ENCODE measurements around the gene DNAH17.

Gene DNAH17

DNA sequence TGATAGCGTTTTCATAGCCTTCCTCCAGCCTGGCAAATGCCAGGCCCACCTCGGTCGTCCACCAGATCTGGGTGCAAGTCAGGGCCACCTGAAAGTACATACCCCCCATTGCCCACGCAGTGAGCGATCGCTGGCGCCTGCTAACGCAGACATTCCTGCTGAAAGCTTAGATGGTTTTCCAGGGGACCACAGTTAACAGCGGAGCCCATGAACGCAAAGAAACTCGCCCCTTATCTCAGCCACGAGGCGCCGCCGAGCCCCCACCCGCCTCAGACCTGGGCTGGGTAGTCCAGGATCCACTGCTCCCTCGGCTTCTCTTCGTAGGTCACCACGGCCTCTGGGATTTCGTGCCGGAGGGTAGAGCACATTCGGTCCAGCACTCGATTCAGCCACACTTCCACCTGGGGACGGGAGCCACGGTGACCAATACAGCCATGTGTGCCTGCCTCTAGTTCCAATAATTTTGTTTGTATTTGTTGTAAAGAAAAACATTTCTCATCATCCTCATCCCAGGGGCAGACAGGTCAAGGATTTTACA is 74.5 kb downstream of the DNAH17 start:
- H3K27ac ChIP-seq (ENCODE audit: low read length) = no peak overlapping the region

DNA sequence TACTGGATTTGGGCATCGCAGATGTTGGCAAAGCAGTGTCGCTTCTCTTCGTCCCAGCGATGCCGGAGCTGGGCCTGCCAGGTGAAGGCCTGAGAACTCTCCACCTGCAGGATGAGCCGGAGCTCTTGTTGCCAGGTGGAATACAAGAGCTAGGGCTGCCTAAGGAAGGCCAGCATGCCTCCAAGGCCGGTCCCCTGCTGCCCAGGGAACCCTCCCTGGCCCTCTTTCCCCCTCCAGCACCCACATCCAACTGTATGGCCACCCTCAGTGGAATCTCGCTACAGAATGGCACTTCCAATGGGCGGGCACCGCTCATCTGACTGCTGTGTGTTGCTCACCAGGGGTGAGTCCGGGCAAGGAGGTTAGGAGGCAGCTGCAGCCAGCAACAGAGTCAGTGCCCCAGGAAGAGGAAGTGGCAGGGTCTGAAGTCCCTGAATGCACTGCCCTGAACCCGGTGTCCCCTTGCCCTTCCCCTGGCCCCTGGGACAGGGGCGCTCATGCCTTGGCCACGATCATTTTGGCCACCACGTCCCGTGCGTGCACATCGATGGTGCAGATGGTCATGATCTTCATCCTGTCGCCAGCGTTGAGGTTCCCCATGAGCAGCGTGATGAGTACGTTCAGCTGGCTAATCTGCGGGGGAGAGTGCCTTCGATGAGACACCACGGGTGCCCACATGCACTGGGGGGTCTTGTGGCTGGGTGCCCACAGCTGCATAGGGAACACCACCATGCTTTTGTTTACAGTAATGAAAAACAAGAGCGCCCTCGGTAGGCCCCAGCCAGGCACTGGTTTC is 75.8 kb downstream of the DNAH17 start:
- Histone ChIP-seq H3K9me3 (ENCODE audit: control insufficient read depth in 2 of 2, low read length in 2 of 2) (no peaks in the 10 kb centered on the region), H3K4me1 (ENCODE audit: control insufficient read depth, insufficient read depth, low read length) (peaks cover 7% of the 10 kb centered on the region), H3K36me3 (ENCODE audit: control insufficient read depth in 2 of 2, insufficient read depth in 2 of 2, low read length in 2 of 2) (no peaks in the 10 kb centered on the region), H3K27me3 (ENCODE audit: control insufficient read depth in 1 of 2, insufficient read depth in 2 of 2, low read length in 2 of 2) (no peaks in the 10 kb centered on the region), H3K4me3 (ENCODE audit: low read length in 2 of 2) (no peak overlapping the region), H3K27ac (ENCODE audit: low read length) (no peak overlapping the region), H3K9ac (ENCODE audit: low read length in 2 of 2) (no peak overlapping the region)

More for the DNA sequence above, 74.5 kb downstream of the DNAH17 start:
- Histone ChIP-seq H3K4me1 (ENCODE audit: control insufficient read depth, insufficient read depth, low read length) (no peaks in the 10 kb centered on the region), H3K4me3 (ENCODE audit: low read length in 2 of 2) (no peak overlapping the region), H3K27me3 (ENCODE audit: control insufficient read depth in 1 of 2, insufficient read depth in 2 of 2, low read length in 2 of 2) (no peaks in the 10 kb centered on the region), H3K36me3 (ENCODE audit: control insufficient read depth in 2 of 2, insufficient read depth in 2 of 2, low read length in 2 of 2) (no peaks in the 10 kb centered on the region), H3K9me3 (ENCODE audit: control insufficient read depth in 2 of 2, low read length in 2 of 2) (no peaks in the 10 kb centered on the region), H3K9ac (ENCODE audit: low read length in 2 of 2) (no peak overlapping the region)

DNA sequence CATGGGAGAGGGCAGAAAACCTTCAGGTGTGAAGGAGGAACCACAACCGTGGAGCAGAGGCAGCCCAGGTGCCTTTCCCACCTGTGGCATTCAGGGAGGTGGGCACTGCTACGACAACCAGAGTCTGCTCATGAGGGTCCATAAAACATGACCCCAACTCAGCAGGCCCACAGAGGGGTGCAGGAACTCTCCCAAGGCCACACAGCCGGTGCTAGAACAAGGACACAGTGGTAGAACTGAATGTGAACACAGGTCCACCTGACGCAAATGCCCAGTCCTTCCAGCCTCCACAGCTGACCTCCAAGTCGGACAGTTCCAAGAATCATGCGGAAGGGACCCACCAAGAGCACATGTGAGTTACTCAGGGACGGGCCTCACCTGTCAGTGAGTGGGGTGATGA is 76.4 kb downstream of the DNAH17 start:
- no peaks in the 10 kb centered on the region for H3K9me3 ChIP-seq (ENCODE audit: control insufficient read depth in 2 of 2, low read length in 2 of 2)
- no peak overlapping the region for H3K9ac ChIP-seq (ENCODE audit: low read length in 2 of 2)
- H3K4me1 ChIP-seq (ENCODE audit: control insufficient read depth, insufficient read depth, low read length) = peaks cover 7% of the 10 kb centered on the region
- no peaks in the 10 kb centered on the region for H3K27me3 ChIP-seq (ENCODE audit: control insufficient read depth in 1 of 2, insufficient read depth in 2 of 2, low read length in 2 of 2)
- no peak overlapping the region for H3K4me3 ChIP-seq (ENCODE audit: low read length in 2 of 2)
- H3K36me3 ChIP-seq (ENCODE audit: control insufficient read depth in 2 of 2, insufficient read depth in 2 of 2, low read length in 2 of 2) = no peaks in the 10 kb centered on the region
- H3K27ac ChIP-seq (ENCODE audit: low read length) = no peak overlapping the region

DNA sequence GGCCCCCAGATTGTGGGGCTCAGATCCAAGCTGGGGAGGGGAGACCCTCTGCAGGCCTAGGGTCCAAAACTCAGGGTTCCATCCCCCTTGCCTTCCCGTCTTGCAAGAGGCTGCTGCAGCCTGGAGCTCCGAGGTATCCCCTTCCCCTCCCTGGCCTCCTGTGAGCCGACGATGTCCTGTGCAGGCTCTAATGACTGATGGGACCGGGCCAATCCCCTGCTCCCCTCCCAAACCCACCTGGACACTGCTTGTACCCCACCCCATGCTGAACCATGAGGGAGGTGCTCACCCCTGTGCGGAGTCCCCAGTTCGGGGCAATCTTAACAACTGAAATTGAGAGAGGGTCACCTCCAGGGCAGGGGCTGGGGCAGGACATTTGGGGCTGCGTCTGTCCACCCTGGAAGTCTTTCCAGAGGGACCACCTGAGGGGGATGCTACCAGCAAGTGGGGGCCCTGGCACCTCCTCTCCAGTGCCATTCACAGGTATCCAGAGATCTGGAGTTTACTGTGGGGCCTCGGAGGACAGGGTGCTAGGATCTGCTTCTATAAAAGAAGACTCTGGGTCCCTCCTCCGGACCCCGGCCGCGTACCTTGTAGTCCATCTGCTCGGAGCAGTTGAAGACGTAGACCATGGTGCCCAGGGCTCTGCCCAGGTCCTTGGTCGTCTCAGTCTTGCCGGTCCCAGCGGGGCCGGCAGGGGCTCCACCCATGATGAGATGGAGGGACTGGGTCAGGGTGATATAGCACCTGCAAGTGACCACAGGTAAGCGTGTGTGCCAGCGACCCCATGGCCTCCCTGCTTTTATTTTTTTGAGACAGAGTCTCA is 77.3 kb downstream of the DNAH17 start:
- peaks cover 7% of the 10 kb centered on the region for H3K4me1 ChIP-seq (ENCODE audit: control insufficient read depth, insufficient read depth, low read length)
- no peaks in the 10 kb centered on the region for H3K36me3 ChIP-seq (ENCODE audit: control insufficient read depth in 2 of 2, insufficient read depth in 2 of 2, low read length in 2 of 2)
- H3K4me3 ChIP-seq (ENCODE audit: low read length in 2 of 2) = no peak overlapping the region
- H3K27ac ChIP-seq (ENCODE audit: low read length) = no peak overlapping the region
- H3K27me3 ChIP-seq (ENCODE audit: control insufficient read depth in 1 of 2, insufficient read depth in 2 of 2, low read length in 2 of 2) = no peaks in the 10 kb centered on the region
- no peak overlapping the region for H3K9ac ChIP-seq (ENCODE audit: low read length in 2 of 2)
- H3K9me3 ChIP-seq (ENCODE audit: control insufficient read depth in 2 of 2, low read length in 2 of 2) = no peaks in the 10 kb centered on the region

DNA sequence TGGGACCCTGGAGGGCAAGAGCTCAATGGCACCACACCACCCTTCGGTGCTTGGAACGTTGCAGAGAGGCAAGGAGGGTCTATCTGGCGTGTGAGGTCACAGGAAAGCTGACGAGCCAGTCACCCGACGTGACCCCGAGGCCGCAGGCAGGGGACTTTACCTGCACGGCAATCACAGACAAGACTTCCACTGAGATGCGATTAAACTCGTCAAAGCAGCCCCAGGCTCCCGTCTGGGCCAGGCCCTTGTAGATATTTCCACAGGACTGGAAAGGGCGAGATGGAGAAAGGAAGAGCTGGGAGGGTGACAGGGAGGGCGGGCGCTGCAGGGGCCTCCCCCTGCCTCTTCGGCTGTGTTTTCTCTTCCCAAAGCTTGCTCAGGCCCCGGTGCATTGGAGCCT is 78.3 kb downstream of the DNAH17 start:
- no peak overlapping the region for H3K27ac ChIP-seq (ENCODE audit: low read length)

DNA sequence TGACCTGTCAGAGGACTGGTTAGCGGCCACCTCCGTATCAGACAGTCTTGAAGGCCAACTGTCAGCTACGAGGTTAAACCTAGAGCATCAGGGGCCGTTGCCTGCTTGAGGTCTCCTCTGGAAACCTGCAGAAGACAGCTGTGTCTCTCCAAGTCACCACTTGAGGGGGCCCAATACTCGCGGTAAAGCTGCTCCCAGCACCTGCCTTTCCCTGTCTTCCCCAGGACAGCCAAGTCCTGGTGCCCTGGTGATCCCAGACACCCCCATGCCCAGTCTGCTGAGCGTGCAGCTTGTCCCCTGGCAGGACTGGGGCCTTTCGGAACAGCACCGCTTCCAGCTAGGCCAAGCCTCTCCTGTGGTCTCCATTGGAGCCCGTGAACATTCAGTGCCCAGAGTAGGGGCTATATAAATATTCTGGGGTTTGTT is 80.1 kb downstream of the DNAH17 start:
- H3K4me3 ChIP-seq (ENCODE audit: low read length in 2 of 2) = no peak overlapping the region
- H3K36me3 ChIP-seq (ENCODE audit: control insufficient read depth in 2 of 2, insufficient read depth in 2 of 2, low read length in 2 of 2) = no peaks in the 10 kb centered on the region
- no peaks in the 10 kb centered on the region for H3K9me3 ChIP-seq (ENCODE audit: control insufficient read depth in 2 of 2, low read length in 2 of 2)
- no peak overlapping the region for H3K27ac ChIP-seq (ENCODE audit: low read length)
- H3K4me1 ChIP-seq (ENCODE audit: control insufficient read depth, insufficient read depth, low read length) = peaks cover 7% of the 10 kb centered on the region
- no peaks in the 10 kb centered on the region for H3K27me3 ChIP-seq (ENCODE audit: control insufficient read depth in 1 of 2, insufficient read depth in 2 of 2, low read length in 2 of 2)
- no peak overlapping the region for H3K9ac ChIP-seq (ENCODE audit: low read length in 2 of 2)

More for the DNA sequence above, 78.3 kb downstream of the DNAH17 start:
- Histone ChIP-seq H3K4me3 (ENCODE audit: low read length in 2 of 2) (no peak overlapping the region), H3K9ac (ENCODE audit: low read length in 2 of 2) (no peak overlapping the region), H3K27me3 (ENCODE audit: control insufficient read depth in 1 of 2, insufficient read depth in 2 of 2, low read length in 2 of 2) (no peaks in the 10 kb centered on the region), H3K4me1 (ENCODE audit: control insufficient read depth, insufficient read depth, low read length) (peaks cover 7% of the 10 kb centered on the region), H3K9me3 (ENCODE audit: control insufficient read depth in 2 of 2, low read length in 2 of 2) (no peaks in the 10 kb centered on the region), H3K36me3 (ENCODE audit: control insufficient read depth in 2 of 2, insufficient read depth in 2 of 2, low read length in 2 of 2) (no peaks in the 10 kb centered on the region)

DNA sequence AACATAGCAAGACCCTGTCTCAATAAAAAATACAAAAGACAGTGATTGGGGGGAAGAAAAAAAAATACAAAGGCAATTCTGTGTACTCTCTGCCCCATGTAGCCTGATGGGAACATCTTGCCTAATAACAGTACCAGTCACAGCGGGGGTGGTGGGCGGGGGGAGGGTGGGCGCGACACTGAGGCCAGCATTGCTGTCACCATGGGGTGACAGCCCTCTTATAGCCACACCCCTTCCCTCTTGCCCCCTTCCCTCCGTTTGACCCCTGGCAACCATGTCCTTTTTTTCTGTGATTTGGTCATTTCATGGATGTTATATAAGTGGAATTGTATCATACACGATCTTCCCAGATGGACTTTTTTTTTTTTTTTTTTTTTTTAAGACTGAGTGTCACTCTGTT is 80.9 kb downstream of the DNAH17 start:
- Histone ChIP-seq H3K4me1 (ENCODE audit: control insufficient read depth, insufficient read depth, low read length) (peaks cover 7% of the 10 kb centered on the region), H3K9ac (ENCODE audit: low read length in 2 of 2) (no peak overlapping the region), H3K27ac (ENCODE audit: low read length) (no peak overlapping the region), H3K27me3 (ENCODE audit: control insufficient read depth in 1 of 2, insufficient read depth in 2 of 2, low read length in 2 of 2) (no peaks in the 10 kb centered on the region), H3K36me3 (ENCODE audit: control insufficient read depth in 2 of 2, insufficient read depth in 2 of 2, low read length in 2 of 2) (no peaks in the 10 kb centered on the region), H3K4me3 (ENCODE audit: low read length in 2 of 2) (no peak overlapping the region), H3K9me3 (ENCODE audit: control insufficient read depth in 2 of 2, low read length in 2 of 2) (no peaks in the 10 kb centered on the region)

DNA sequence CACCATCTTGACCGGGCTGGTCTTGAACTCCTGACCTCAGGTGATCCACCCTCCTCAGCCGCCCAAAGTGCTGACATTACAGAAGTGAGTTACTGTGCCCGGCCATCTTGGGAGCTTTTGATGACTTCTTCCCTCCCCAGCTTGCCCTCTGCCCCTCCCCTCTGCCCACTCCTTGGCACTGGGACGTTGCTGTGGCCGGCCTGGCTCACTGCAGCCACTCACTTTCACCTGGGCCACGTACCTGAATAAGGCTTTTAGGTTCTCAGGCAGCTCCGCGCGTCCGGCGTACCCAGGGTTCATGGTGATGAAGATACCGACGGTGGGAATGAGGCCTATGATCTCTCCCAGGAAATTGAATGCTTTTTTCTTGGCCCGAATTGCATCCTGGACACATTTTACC is 81.6 kb downstream of the DNAH17 start:
- H3K9me3 ChIP-seq (ENCODE audit: control insufficient read depth in 2 of 2, low read length in 2 of 2) = no peaks in the 10 kb centered on the region
- no peaks in the 10 kb centered on the region for H3K36me3 ChIP-seq (ENCODE audit: control insufficient read depth in 2 of 2, insufficient read depth in 2 of 2, low read length in 2 of 2)
- H3K4me1 ChIP-seq (ENCODE audit: control insufficient read depth, insufficient read depth, low read length) = peaks cover 7% of the 10 kb centered on the region
- no peak overlapping the region for H3K27ac ChIP-seq (ENCODE audit: low read length)
- no peak overlapping the region for H3K4me3 ChIP-seq (ENCODE audit: low read length in 2 of 2)
- no peaks in the 10 kb centered on the region for H3K27me3 ChIP-seq (ENCODE audit: control insufficient read depth in 1 of 2, insufficient read depth in 2 of 2, low read length in 2 of 2)
- H3K9ac ChIP-seq (ENCODE audit: low read length in 2 of 2) = no peak overlapping the region

DNA sequence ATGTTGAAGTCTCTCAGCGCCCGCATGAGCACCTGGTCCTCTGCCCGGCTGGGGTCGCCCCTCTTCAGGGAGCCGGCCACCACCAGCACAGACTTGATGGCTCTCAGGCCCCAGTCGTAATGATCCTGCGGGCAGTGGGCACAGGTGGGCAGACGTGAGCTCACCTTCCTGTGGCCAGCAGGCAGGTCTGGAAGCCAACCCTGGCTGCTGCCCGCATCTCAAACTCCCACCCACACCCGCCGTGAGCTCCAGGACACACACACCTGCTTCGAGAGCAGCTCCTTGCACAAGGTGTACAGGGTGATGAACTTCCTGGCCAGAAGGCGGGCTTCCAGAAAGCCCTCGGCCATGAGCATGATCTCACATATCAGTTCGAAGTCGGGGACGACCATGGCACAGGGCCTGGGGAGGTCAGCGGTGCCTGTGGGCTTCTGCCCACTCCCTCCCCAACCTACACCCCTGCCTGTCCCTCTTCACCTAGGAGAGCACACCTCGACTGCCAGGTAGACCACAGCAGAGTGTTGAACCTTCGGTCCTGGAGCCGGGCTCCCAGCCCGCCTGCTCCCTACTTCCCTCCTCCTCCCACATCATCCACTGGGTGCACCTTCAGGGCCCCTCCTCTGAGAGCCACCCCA is 82.4 kb downstream of the DNAH17 start:
- no peaks in the 10 kb centered on the region for H3K9me3 ChIP-seq (ENCODE audit: control insufficient read depth in 2 of 2, low read length in 2 of 2)
- no peak overlapping the region for H3K27ac ChIP-seq (ENCODE audit: low read length)
- no peaks in the 10 kb centered on the region for H3K36me3 ChIP-seq (ENCODE audit: control insufficient read depth in 2 of 2, insufficient read depth in 2 of 2, low read length in 2 of 2)
- no peak overlapping the region for H3K9ac ChIP-seq (ENCODE audit: low read length in 2 of 2)
- H3K4me3 ChIP-seq (ENCODE audit: low read length in 2 of 2) = no peak overlapping the region
- peaks cover 7% of the 10 kb centered on the region for H3K4me1 ChIP-seq (ENCODE audit: control insufficient read depth, insufficient read depth, low read length)
- H3K27me3 ChIP-seq (ENCODE audit: control insufficient read depth in 1 of 2, insufficient read depth in 2 of 2, low read length in 2 of 2) = no peaks in the 10 kb centered on the region

DNA sequence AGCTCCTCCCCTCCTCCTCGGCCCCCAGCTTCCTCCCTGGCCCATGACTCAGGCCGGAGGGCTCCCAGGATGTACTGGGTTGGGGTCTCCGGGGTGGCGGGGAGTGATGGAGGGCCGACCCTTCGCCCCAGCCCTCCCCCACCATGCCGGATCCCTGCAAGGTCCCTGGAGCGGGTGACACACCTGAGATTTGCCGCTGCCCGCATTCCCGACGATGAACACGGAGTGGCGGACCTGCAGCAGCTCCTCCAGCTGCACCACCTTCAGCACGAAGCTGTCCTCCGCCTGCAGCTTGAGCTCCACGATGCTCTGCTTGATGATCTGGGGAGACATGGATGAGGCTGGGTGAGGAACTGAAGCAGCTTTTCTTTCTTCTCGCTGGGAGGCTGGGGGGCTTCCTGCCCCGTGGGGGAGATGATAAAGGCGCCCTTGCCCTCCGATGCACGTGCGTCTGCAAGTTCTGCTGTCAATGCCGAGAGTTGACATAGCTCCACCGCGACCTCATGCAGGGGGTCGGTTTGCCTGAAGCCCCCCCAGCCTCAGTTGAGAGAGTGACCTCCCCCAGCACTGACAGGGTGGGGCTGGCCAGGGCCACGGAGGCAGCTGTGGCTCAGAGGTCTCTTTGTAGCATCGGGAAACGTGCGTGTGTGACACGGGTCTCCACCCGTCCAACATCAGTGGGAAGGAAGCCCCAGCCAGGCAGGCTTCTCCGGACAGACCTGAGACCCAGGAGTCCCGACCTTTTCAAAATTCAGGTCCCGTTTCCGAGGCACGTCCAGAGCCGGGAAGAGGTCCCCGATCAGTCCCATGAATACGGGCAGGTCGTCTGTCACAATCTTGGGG is 83.1 kb downstream of the DNAH17 start:
- Histone ChIP-seq H3K27ac (ENCODE audit: low read length) (no peak overlapping the region), H3K36me3 (ENCODE audit: control insufficient read depth in 2 of 2, insufficient read depth in 2 of 2, low read length in 2 of 2) (no peaks in the 10 kb centered on the region), H3K4me3 (ENCODE audit: low read length in 2 of 2) (no peak overlapping the region), H3K4me1 (ENCODE audit: control insufficient read depth, insufficient read depth, low read length) (peaks cover 7% of the 10 kb centered on the region), H3K9ac (ENCODE audit: low read length in 2 of 2) (no peak overlapping the region), H3K9me3 (ENCODE audit: control insufficient read depth in 2 of 2, low read length in 2 of 2) (no peaks in the 10 kb centered on the region), H3K27me3 (ENCODE audit: control insufficient read depth in 1 of 2, insufficient read depth in 2 of 2, low read length in 2 of 2) (no peaks in the 10 kb centered on the region)

Data from stomach smooth muscle (tissue), 2 donors.